ENCODE results near the gene RNASE13.
"Not testable (repeated sequence)": the region's sequence is repeated elsewhere in the genome, so short reads cannot be mapped to it uniquely, and the experiment has no call there.

The RNASE13 gene

GRCh38 chr14:21015312-21015711 lies 19.3 kb downstream of the RNASE13 start:
- Histone ChIP-seq H3K27me3 (ENCODE audit: control insufficient read depth in 1 of 2, insufficient read depth in 2 of 2, low read length in 2 of 2) (no peaks in the 10 kb centered on the region), H3K9me3 (ENCODE audit: low read length) (no peaks in the 10 kb centered on the region), H3K4me3 (ENCODE audit: low read depth in 1 of 2, low read length in 2 of 2) (no peak overlapping the region), H3K27ac (ENCODE audit: low read depth, low read length) (no peak overlapping the region), H3K4me1 (ENCODE audit: insufficient read depth, low read length) (peaks cover 4% of the 10 kb centered on the region), H3K9ac (ENCODE audit: low read length) (no peak overlapping the region), H3K36me3 (ENCODE audit: insufficient read depth, low read length) (peaks cover 25% of the 10 kb centered on the region)

DNA sequence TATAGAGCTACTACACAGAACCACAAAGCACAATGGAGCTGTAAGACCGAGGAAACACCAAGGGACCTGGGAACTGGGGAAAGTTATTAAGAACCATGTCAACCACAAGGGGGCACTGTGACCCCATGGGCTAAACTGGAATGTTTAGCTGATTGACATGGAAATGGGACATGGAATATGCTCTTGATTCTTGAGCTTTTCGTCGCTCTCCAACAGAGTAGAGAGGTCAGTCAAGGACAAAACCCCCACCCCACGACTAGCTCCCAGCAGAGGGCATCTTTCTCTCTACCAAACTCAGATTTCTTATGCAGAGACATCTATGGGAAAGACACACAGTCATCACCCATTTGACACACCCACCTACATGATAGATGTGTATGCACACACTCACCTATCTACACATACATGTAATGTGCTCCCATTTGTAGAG lies 19.8 kb downstream of the RNASE13 start:
- Histone ChIP-seq H3K27me3 (ENCODE audit: control insufficient read depth in 1 of 2, insufficient read depth in 2 of 2, low read length in 2 of 2) (no peaks in the 10 kb centered on the region), H3K9me3 (ENCODE audit: low read length) (no peaks in the 10 kb centered on the region), H3K9ac (ENCODE audit: low read length) (no peak overlapping the region), H3K4me1 (ENCODE audit: insufficient read depth, low read length) (peaks cover 4% of the 10 kb centered on the region), H3K27ac (ENCODE audit: low read depth, low read length) (no peak overlapping the region), H3K4me3 (ENCODE audit: low read depth in 1 of 2, low read length in 2 of 2) (no peak overlapping the region), H3K36me3 (ENCODE audit: insufficient read depth, low read length) (peaks cover 23% of the 10 kb centered on the region)

GRCh38 chr14:21011136-21011535 lies 23.5 kb downstream of the RNASE13 start:
- Histone ChIP-seq H3K9ac (ENCODE audit: low read length) (no peak overlapping the region), H3K9me3 (ENCODE audit: low read length) (no peaks in the 10 kb centered on the region), H3K27ac (ENCODE audit: low read depth, low read length) (no peak overlapping the region), H3K27me3 (ENCODE audit: control insufficient read depth in 1 of 2, insufficient read depth in 2 of 2, low read length in 2 of 2) (no peaks in the 10 kb centered on the region), H3K36me3 (ENCODE audit: insufficient read depth, low read length) (no peaks in the 10 kb centered on the region), H3K4me1 (ENCODE audit: insufficient read depth, low read length) (peaks cover 4% of the 10 kb centered on the region), H3K4me3 (ENCODE audit: low read depth in 1 of 2, low read length in 2 of 2) (no peak overlapping the region)

DNA sequence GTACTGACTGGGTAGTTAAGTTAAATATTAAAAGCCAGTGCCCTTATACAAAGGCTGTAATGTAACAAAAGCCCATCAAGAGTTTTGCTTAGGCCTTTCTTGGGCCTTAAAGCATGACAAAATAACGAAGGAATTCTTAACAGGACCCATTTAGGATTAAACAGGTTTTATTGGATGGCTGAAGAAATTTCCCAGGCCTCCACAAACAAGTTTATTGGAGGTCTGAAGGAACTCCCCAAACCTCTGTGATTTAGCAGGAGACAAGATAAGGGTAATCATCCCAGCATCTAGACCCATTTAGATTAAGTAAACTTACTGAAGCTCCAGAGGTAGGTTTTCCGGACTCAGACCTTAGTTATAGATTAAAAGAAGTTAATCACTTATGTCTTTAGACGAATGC lies 24.9 kb downstream of the RNASE13 start:
- H3K27ac ChIP-seq (ENCODE audit: low read depth, low read length); H3K4me3 ChIP-seq (ENCODE audit: low read depth in 1 of 2, low read length in 2 of 2); H3K9me3 ChIP-seq (ENCODE audit: low read length); H3K36me3 ChIP-seq (ENCODE audit: insufficient read depth, low read length); H3K9ac ChIP-seq (ENCODE audit: low read length); H3K4me1 ChIP-seq (ENCODE audit: insufficient read depth, low read length); H3K27me3 ChIP-seq (ENCODE audit: control insufficient read depth in 1 of 2, insufficient read depth in 2 of 2, low read length in 2 of 2): not testable (repeated sequence)

- H3K27me3 ChIP-seq (ENCODE audit: control insufficient read depth in 1 of 2, insufficient read depth in 2 of 2, low read length in 2 of 2): no peaks in the 10 kb centered on the region
- H3K4me1 ChIP-seq (ENCODE audit: insufficient read depth, low read length): peaks cover 2% of the 10 kb centered on the region
- H3K36me3 ChIP-seq (ENCODE audit: insufficient read depth, low read length): no peaks in the 10 kb centered on the region
- H3K9ac ChIP-seq (ENCODE audit: low read length): no peak overlapping the region
- H3K4me3 ChIP-seq (ENCODE audit: low read depth in 1 of 2, low read length in 2 of 2): no peak overlapping the region
- H3K9me3 ChIP-seq (ENCODE audit: low read length): no peaks in the 10 kb centered on the region
- H3K27ac ChIP-seq (ENCODE audit: low read depth, low read length): no peak overlapping the region
Observed at GRCh38 chr14:21003788-21004346, 30.7 kb downstream of the RNASE13 start.

- Histone ChIP-seq H3K9ac (ENCODE audit: low read length) (no peak overlapping the region), H3K9me3 (ENCODE audit: low read length) (no peaks in the 10 kb centered on the region), H3K36me3 (ENCODE audit: insufficient read depth, low read length) (peaks cover 13% of the 10 kb centered on the region), H3K4me1 (ENCODE audit: insufficient read depth, low read length) (peaks cover 4% of the 10 kb centered on the region), H3K27me3 (ENCODE audit: control insufficient read depth in 1 of 2, insufficient read depth in 2 of 2, low read length in 2 of 2) (no peaks in the 10 kb centered on the region), H3K4me3 (ENCODE audit: low read depth in 1 of 2, low read length in 2 of 2) (no peak overlapping the region), H3K27ac (ENCODE audit: low read depth, low read length) (no peak overlapping the region)
Observed at GRCh38 chr14:21001218-21001617, 33.4 kb downstream of the RNASE13 start.

DNA sequence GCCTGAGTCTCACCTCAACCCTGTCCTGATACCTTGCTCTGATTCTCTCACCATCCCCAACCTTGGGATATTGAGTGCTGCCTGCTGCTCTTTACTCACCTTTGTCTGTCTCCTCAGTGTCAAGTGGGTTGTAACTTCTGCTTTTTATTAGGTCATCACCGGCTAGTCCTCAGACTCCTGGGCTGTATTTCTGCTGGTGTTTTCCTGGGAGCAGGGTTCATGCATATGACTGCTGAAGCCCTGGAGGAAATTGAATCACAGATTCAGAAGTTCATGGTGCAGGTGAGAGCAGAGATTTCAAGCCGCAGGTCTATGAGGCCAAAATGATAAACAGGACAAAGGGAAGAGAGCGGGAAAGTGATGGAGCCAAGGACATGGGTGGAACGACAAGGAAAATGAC lies 35.0 kb downstream of the RNASE13 start:
- Histone ChIP-seq H3K27me3 (ENCODE audit: control insufficient read depth in 1 of 2, insufficient read depth in 2 of 2, low read length in 2 of 2) (no peaks in the 10 kb centered on the region), H3K36me3 (ENCODE audit: insufficient read depth, low read length) (peaks cover 29% of the 10 kb centered on the region), H3K9ac (ENCODE audit: low read length) (no peak overlapping the region), H3K27ac (ENCODE audit: low read depth, low read length) (no peak overlapping the region), H3K9me3 (ENCODE audit: low read length) (no peaks in the 10 kb centered on the region), H3K4me3 (ENCODE audit: low read depth in 1 of 2, low read length in 2 of 2) (no peak overlapping the region), H3K4me1 (ENCODE audit: insufficient read depth, low read length) (peaks cover 4% of the 10 kb centered on the region)

GRCh38 chr14:20998674-20999366 lies 35.8 kb downstream of the RNASE13 start, which contains the start of gene SLC39A2:
TSS of gene SLC39A2 (plus strand) at chr14:20999293. CDS start at chr14:20999447, 154 bp downstream.
- Histone ChIP-seq H3K9ac (ENCODE audit: low read length) (no peak within 1 kb of the TSS), H3K27me3 (ENCODE audit: control insufficient read depth in 1 of 2, insufficient read depth in 2 of 2, low read length in 2 of 2) (no peaks in the 10 kb centered on the region), H3K4me1 (ENCODE audit: insufficient read depth, low read length) (peaks cover 4% of the 10 kb centered on the region), H3K36me3 (ENCODE audit: insufficient read depth, low read length) (peaks cover 36% of the 10 kb centered on the region), H3K9me3 (ENCODE audit: low read length) (no peaks in the 10 kb centered on the region), H3K27ac (ENCODE audit: low read depth, low read length) (no peak within 1 kb of the TSS), H3K4me3 (ENCODE audit: low read depth in 1 of 2, low read length in 2 of 2) (no peak within 1 kb of the TSS)

- H3K36me3 ChIP-seq (ENCODE audit: insufficient read depth, low read length): peaks cover 41% of the 10 kb centered on the region
- H3K27me3 ChIP-seq (ENCODE audit: control insufficient read depth in 1 of 2, insufficient read depth in 2 of 2, low read length in 2 of 2): no peaks in the 10 kb centered on the region
- H3K9me3 ChIP-seq (ENCODE audit: low read length): no peaks in the 10 kb centered on the region
- H3K4me1 ChIP-seq (ENCODE audit: insufficient read depth, low read length): peaks cover 4% of the 10 kb centered on the region
- H3K27ac ChIP-seq (ENCODE audit: low read depth, low read length): no peak overlapping the region
- no peak overlapping the region for H3K9ac ChIP-seq (ENCODE audit: low read length)
- no peak overlapping the region for H3K4me3 ChIP-seq (ENCODE audit: low read depth in 1 of 2, low read length in 2 of 2)
Observed at GRCh38 chr14:20998139-20998538, 36.5 kb downstream of the RNASE13 start.

DNA sequence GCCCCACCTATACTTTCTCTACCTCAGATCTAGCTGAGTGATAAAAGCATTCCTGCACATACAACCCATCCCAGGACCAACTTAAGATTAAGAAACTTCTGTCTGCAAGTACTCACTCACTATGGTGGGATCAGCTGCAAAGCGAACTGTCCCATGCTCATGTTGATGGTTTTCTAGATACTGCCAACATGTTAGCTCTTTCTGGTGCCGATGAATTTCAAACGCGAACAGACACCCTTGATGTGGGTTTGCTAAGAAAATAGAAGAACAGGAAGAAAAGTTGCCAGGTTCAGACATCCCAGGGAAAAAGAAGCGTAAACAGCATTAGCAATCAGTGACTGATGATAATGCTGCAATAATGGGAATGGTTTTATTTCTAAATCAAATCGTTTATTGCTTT lies 37.0 kb downstream of the RNASE13 start:
- H3K27ac ChIP-seq (ENCODE audit: low read depth, low read length): no peak overlapping the region
- no peak overlapping the region for H3K4me3 ChIP-seq (ENCODE audit: low read depth in 1 of 2, low read length in 2 of 2)
- H3K36me3 ChIP-seq (ENCODE audit: insufficient read depth, low read length): peaks cover 47% of the 10 kb centered on the region
- H3K27me3 ChIP-seq (ENCODE audit: control insufficient read depth in 1 of 2, insufficient read depth in 2 of 2, low read length in 2 of 2): no peaks in the 10 kb centered on the region
- H3K9me3 ChIP-seq (ENCODE audit: low read length): no peaks in the 10 kb centered on the region
- H3K4me1 ChIP-seq (ENCODE audit: insufficient read depth, low read length): peaks cover 4% of the 10 kb centered on the region
- H3K9ac ChIP-seq (ENCODE audit: low read length): no peak overlapping the region

DNA sequence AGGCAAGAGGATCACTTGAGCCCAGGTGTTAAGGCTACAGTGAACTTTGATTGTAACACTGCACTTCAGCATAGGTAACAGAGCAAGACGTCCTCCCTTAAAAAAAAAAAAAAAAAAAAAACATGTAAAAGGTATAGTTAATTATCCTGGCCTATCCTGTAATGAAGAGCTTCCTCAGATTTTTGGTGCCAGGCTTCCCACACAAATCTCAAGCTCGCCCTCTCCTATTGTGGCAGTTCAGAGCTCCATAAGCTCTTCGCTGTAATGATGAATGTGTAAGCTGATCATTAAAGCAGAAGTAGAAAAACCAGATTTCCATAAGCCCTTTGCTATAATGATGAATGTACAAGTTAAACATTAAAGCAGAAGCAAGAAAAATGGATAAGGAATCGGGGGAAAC lies 37.5 kb downstream of the RNASE13 start:
- H3K27me3 ChIP-seq (ENCODE audit: control insufficient read depth in 1 of 2, insufficient read depth in 2 of 2, low read length in 2 of 2): no peaks in the 10 kb centered on the region
- no peak overlapping the region for H3K27ac ChIP-seq (ENCODE audit: low read depth, low read length)
- no peaks in the 10 kb centered on the region for H3K9me3 ChIP-seq (ENCODE audit: low read length)
- peaks cover 5% of the 10 kb centered on the region for H3K4me1 ChIP-seq (ENCODE audit: insufficient read depth, low read length)
- H3K4me3 ChIP-seq (ENCODE audit: low read depth in 1 of 2, low read length in 2 of 2): no peak overlapping the region
- H3K9ac ChIP-seq (ENCODE audit: low read length): no peak overlapping the region
- H3K36me3 ChIP-seq (ENCODE audit: insufficient read depth, low read length): peaks cover 51% of the 10 kb centered on the region

DNA sequence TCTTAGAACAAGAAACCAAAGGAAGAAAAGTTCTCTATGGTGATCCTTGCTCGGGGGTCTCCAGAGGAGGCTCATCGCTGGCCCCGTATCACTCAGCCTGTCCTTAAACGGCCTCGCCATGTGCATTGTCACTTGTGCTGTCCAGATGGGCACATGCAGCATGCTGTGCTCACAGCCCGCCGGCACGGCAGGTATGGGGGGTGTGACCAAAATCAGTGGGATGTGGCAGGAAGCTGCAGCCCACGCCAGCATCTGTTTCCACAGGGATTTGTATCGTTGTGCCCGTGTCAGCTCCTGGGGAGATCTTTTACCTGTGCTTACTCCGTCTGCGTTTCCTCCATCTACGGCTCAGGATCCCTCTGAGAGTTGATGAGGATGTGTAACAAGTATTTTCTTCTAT lies 38.1 kb downstream of the RNASE13 start:
- no peak overlapping the region for H3K9ac ChIP-seq (ENCODE audit: low read length)
- no peak overlapping the region for H3K4me3 ChIP-seq (ENCODE audit: low read depth in 1 of 2, low read length in 2 of 2)
- H3K27me3 ChIP-seq (ENCODE audit: control insufficient read depth in 1 of 2, insufficient read depth in 2 of 2, low read length in 2 of 2): no peaks in the 10 kb centered on the region
- peaks cover 52% of the 10 kb centered on the region for H3K36me3 ChIP-seq (ENCODE audit: insufficient read depth, low read length)
- no peaks in the 10 kb centered on the region for H3K9me3 ChIP-seq (ENCODE audit: low read length)
- no peak overlapping the region for H3K27ac ChIP-seq (ENCODE audit: low read depth, low read length)
- H3K4me1 ChIP-seq (ENCODE audit: insufficient read depth, low read length): peaks cover 11% of the 10 kb centered on the region
